CD4-positive, alpha-beta T cell treated with Interleukin-6 at 100 ng/mL for 8 hours (primary cell): Measurements from ENCODE around the gene CHMP5.

Source experiments
- DNase-seq: peaks from one replicate; pipeline ENCODE4 v3.0.0-alpha.2; 2020; ENCODE audit warnings: mixed read lengths, low spot score

The CHMP5 gene

DNA sequence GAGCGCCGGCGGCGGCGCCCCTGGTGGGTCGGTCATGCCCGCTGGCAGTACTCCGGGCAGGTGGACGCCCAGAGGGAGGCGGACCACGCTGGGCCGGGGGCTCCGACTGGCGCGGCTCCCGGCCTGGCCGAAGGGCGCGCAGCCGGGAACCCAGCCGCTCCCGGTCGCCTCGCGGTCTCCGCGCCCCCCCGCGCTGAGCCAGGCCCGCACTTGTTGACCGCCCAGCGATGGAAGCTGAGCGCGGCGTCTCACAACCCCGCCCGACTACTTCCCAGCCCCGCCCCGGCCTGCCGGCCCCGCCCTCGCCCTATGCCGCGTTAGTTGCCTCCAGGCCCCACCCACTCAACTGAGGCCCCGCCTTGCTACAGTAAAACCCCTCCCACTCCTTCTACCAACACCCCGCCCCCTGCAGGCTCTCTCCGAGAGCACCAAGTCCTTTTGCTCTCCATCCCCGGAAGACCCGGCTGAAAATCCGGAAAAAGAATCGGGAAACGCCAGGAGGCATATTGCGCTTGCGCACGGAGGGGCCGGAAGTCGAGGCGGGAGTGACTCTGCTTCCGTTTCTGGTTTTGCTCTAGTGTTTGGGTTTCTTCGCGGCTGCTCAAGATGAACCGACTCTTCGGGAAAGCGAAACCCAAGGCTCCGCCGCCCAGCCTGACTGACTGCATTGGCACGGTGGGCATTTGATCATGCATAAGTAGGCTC lies at the start of gene CHMP5, which contains the start of gene BAG1:
Gene CHMP5, plus strand, starts transcription at position 577 of the 705 bp plus-strand sequence. Its CDS starts 30 bp downstream, at position 607.
Gene BAG1, minus strand, starts transcription at position 236 of the 705 bp plus-strand sequence.
- DNase-seq: peak; percentile 100

DNA sequence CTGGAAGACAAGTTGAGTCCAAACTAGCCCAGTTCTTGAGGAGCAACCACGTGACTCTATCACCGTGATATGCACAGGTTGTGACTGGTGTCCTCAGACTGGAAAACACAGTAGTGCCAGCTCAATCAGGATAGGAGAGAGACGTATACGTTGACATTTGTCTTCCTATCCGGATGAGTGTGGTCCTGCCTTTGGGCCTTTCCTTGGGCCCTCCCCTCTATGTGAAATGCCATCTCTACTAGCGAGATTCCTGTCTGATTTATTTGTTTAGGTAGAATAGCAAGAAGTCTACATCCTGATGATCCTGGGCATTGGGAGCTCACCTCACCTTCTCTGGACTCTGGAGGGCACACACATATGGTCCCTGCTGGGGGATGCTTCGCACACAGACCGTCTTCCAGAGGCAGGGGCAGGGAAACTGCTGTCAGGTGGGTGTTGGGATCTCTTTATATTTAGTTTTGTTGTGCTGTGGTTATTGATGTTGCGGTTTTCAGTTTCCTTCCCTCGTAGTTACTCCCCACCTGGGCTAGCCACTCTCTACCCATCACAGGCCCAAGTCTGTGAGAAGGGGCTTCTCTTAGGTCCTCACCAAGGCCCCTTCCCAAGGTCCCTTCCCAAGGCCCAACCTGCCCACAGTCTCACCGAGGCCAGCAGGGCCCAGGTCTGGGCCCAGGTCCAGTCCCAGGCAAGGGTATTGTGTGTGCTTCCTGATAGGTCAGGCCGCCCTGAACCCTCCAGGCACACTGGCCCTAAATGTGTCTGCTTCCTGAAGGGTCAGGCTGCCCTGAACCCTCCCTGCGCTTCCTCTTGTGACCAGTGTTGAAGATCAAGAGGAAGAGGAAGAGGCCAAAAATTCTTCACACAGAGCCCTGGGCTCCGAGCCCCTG lies 43.9 kb upstream of the CHMP5 start:
- DNase-seq: no peak

DNA sequence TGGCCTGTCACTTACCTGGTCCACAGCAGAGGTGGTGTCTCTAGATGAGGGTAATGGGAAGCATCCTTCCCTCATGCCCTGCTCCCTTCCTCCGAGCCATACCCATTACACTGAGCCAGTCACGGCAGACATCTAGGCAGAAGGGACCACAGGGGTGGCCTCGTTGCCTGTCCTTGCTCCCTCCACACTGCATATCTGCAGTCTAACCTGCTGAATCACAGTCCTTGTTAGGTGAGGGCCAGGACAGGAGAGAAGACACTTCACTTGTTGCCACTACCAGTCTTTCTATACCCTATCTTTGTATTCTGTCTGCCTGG lies 43.3 kb upstream of the CHMP5 start:
- no peak for DNase-seq

DNA sequence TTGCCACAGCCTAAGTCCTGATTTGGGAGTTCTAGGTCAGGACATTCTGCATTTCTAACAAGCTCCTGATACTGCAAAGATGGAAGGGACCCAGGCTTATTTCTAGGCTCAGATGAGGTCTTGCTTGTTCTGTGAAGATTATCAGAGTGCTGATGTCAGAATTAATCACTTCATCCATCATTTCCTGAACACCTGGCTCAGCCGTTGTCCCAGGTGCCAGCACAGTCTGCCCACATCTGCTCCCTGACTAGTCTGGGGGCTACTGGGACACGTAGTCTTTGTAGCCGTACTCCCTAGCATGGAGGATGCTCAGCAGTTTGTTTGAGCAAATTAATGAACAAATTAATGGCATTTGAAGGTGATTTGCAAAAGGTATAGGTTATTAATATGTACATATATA lies 42.8 kb upstream of the CHMP5 start:
- no peak for DNase-seq

- DNase-seq: no peak
These were observed 41.2 kb upstream of the CHMP5 start for GRCh38 chr9:33223696-33224095.

DNA sequence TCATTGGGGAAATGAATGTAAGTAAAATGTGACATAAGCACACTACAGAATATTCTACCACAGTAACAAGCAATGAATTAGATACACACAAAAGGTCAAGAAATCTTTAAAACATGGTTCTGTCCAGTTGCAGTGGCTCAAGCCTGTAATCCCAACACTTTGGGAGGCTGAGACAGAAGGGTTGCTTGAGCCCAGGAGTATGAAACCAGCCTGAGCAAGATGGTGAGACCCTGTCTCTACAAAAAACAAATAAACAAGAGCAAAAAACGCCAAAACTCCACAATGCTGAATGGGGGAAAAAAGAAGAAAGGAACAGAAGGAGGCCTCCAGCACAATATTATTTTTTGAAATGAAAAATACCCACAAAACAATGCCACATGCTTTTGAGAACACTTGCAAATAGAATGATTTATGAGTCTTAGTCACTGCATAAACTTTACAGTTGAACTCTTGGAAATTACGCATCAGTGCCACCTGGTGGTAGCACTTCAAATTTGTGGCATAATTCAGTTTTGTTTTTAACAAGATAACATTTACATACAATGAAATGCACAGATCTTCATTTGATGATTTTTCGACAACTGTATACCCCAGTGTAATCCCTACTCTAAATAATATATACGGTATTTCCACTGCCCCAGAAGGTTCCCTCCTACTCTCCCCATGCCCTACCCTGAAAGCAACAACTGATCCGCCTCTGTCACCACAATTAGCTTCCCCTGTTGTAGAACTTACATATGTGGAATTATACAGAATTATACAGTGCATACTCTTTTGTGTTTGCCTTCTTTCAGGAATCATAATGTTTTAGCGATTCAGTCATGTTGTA lies 39.3 kb upstream of the CHMP5 start:
- peak; percentile 69 for DNase-seq

DNA sequence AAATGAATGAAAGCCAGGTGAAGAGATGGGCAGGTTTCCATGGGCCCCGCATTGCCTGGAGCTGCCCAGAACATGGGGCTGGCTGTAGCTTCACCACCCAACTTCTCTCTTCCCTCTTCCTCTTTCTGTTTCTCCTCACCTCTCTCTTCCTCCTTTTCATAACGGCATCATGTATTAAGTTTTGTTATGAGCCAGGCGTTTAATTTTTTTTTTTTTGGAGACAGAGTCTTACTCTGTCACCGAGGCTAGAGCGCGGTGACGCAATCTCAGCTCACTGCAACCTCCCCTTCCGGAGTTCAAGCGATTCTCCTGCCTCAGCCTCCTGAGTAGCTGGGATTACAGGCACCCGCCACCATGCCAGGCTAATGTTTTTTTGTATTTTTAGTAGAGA lies 37.8 kb upstream of the CHMP5 start:
- no peak for DNase-seq

DNA sequence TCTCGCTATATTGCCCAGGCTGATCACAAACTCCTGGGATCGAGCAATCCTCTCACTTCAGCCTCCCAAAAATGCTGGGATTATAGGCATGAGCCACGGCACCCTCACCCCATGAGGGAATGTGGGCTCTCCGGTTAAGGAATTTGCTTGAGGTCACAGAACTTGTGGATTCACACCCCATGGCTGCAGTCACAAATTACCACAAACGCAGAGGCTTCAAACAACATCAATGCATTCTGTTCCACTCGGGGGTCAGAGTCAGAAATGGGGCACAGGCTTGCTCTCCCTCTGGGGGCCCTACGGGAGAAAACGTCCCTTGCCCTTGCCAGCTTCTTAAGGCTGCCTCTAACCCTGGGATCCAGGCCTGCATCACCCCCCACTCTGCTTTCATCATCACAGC lies 37.1 kb upstream of the CHMP5 start:
- DNase-seq: no peak

- DNase-seq: no peak
These were observed 36.2 kb upstream of the CHMP5 start for GRCh38 chr9:33228606-33229005.

GRCh38 chr9:33229359-33230114 lies 35.3 kb upstream of the CHMP5 start:
- no peak for DNase-seq

GRCh38 chr9:33230756-33231622 lies 33.9 kb upstream of the CHMP5 start:
- DNase-seq: no peak

DNA sequence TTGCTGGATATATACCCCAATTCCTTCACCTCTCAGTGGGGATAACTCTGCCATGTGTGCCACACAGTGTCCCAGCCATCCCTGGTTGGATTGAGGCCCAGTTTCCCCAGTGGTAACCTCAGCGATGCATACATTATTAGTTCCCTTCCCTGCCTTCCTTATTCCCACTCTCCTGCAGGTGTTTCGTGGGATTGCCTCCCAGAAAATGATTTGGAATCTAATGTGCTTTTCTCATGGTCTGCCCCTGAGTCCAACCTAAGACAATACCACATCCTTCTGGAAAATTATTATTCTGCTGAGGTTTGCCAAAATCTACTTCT lies 33.3 kb upstream of the CHMP5 start:
- no peak for DNase-seq

GRCh38 chr9:33232815-33233214 lies 32.0 kb upstream of the CHMP5 start:
- no peak for DNase-seq

DNA sequence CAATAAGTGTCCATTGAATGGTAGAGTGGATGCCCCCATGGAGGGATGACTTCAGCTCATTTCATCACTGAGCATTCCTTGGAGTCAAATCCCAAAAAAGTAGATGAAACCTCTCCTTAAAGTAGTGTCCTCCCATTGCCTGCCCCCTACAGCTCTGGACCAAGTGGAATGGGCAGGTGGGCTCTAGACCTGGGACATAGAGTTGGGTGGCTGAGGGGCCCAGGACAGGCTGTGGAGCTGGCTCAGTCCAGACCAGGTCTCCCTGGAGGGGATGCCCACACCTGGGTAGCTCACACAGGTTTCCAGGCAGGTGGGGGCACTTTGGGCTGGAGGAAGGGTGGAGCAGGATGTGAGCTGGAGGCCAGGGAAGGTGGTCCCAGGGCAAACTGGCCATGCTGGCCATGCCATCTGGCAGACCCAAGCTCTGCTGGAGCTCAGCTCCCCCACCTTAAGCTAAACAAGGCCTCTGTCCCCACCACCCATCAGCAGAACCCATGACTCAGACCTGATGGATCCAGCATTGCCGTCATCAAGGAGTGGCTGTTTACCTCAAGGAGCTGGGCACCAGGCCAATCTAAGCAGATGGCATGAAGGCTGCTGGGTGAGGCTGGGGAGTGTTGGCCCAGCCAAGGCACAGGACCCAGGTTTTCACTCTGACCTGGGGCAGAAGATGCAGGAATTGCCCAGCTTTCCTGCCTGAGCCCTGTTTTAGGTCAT lies 31.1 kb upstream of the CHMP5 start:
- DNase-seq: no peak

DNA sequence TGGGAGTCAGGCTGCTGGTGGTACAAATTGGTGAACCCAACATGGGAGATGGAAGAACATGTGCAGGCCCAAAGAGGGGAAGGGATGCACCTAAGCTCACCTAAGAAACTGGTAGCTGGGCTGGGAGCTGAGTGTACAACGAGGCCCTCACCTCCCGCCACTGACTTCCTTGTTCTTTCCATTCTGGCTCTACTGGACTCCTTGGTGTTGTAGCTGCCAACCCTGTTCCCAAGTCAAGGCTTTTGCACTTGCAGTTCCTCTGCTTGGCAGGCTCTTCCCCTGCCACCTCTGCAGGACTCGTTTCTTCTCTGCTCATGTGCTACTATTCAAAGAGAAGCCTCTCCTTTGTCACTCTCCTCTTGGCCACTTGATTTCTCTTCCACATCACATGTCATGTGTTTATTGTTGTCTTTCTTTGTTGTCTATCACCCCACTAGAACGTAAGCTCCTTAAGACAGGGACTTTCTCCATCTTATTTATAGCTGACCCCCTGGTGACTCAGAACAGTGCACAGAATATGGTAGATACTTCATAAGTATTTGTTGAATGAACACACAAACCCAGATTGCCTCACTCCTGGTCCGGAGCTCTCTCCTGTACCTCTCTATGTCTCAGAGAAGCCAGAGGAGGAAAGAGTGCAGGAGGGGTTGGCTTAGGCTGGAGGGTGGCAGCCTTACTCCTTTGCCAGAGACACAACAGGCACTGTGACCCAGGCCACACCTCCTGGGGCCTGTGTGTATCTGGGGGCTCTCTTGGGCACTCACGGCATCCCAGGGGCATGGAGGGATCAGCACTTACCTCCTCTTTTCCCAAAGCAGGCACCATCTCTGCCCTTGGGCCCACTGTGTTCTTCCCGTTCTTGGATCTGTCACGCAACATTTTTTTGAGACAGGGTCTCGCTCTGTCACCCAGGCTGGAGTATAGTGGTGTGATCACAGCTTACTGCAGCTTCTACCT lies 30.1 kb upstream of the CHMP5 start:
- DNase-seq: no peak

- no peak for DNase-seq
These were observed 28.3 kb upstream of the CHMP5 start for GRCh38 chr9:33236571-33236970.

DNA sequence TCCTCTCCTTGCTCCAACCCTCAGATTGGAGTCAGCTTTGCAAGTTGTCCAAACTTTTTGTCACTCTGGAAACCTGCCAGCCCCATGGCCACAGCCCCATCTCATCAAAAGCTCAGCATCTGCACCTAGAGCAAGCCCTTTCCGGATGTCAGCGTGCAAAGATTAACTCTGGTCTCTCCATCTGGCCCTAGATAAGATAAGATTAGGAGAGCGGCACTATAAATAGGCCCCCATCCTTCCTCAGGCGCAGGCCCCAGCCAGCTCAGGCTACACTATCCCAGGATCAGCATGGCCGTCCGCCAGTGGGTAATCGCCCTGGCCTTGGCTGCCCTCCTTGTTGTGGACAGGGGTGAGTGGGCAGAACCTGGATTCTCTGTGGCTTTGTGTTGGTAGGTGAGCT lies 24.9 kb upstream of the CHMP5 start, which contains the start of gene SPINK4:
Gene SPINK4, plus strand, starts transcription at position 247 of the 400 bp plus-strand sequence. Its CDS starts 42 bp downstream, at position 289.
- no peak for DNase-seq

DNA sequence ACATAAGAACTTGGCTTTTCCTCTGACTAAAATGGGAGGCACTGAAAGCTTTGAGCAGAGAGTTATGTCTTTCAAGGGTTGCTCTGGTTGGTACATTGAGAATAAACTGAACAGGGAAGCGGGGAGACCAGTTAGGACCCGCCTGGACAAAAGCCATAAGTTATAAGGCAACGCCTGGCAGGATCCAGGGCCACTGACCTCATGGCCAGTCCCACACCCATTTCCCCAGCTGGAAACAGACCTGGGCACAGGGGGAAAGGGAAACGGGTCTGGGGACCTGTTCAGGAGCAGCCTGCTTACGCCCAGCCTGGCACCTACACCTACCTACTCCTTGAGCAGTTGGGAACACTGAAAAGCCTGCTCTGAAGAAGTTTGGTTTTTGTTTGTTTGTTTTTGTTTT lies 23.6 kb upstream of the CHMP5 start:
- no peak for DNase-seq

- no peak for DNase-seq
These were observed 22.2 kb upstream of the CHMP5 start for GRCh38 chr9:33242609-33243134.
